Fibroblast of the aortic adventitia (primary cell): ENCODE data around the gene RANBP3. TPM values are rescaled to one million over a fixed set of nuclear protein-coding genes. Genes with fewer than 3 reads are reported as not detected.

ENCODE experiments used
- DNase-seq: peaks from one replicate; pipeline ENCODE4 v3.0.0-alpha.2; 2010; ENCODE audit warnings: low read depth
- H3K4me3 ChIP-seq: 2 replicates; pipeline ENCODE4 v1.5.1; 2011; ENCODE audit warnings: low read depth, mild to moderate bottlenecking, control low read depth, low read length, moderate library complexity
- total RNA-seq: library from RNA; depleted of rRNA; stranded (reverse); fragments of >200 nt; gene quantifications from 2 replicates; pipeline ENCODE4 v1.2.3, GENCODE V29; 2012; ENCODE audit warnings: low replicate concordance
- TF ChIP-seq, protein P1 (sequence below): IDR thresholded peaks from 2 replicates; pipeline ENCODE4 v1.5.1; 2011; ENCODE audit warnings: mild to moderate bottlenecking, low read length, control low read depth, inconsistent platforms; ENCODE audit not compliant: insufficient read depth

Gene RANBP3
- total RNA-seq, 1 donor = 58.0 TPM

DNA sequence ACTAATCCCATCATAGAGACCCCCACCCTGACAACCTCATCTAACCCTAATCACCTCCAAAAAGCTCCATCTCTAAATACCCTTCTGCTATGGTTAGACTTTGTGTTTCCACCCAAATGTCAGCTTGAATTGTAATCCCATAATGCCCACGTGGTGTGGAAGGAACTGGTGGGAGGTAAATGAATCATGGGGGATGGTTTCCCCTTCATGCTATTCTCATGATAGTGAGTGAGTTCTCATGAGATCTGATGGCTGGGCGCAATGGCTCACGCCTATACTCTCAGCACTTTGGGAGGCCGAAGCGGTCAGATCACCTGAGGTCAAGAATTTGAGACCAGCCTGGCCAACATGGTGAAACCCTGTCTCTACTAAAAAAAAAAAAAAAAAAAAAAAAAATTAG, 70.7 kb downstream of the RANBP3 start:
- no peak for DNase-seq
- TF ChIP-seq, protein P1, sequence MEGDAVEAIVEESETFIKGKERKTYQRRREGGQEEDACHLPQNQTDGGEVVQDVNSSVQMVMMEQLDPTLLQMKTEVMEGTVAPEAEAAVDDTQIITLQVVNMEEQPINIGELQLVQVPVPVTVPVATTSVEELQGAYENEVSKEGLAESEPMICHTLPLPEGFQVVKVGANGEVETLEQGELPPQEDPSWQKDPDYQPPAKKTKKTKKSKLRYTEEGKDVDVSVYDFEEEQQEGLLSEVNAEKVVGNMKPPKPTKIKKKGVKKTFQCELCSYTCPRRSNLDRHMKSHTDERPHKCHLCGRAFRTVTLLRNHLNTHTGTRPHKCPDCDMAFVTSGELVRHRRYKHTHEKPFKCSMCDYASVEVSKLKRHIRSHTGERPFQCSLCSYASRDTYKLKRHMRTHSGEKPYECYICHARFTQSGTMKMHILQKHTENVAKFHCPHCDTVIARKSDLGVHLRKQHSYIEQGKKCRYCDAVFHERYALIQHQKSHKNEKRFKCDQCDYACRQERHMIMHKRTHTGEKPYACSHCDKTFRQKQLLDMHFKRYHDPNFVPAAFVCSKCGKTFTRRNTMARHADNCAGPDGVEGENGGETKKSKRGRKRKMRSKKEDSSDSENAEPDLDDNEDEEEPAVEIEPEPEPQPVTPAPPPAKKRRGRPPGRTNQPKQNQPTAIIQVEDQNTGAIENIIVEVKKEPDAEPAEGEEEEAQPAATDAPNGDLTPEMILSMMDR = no peak
- H3K4me3 ChIP-seq = no peak overlapping the region

DNA sequence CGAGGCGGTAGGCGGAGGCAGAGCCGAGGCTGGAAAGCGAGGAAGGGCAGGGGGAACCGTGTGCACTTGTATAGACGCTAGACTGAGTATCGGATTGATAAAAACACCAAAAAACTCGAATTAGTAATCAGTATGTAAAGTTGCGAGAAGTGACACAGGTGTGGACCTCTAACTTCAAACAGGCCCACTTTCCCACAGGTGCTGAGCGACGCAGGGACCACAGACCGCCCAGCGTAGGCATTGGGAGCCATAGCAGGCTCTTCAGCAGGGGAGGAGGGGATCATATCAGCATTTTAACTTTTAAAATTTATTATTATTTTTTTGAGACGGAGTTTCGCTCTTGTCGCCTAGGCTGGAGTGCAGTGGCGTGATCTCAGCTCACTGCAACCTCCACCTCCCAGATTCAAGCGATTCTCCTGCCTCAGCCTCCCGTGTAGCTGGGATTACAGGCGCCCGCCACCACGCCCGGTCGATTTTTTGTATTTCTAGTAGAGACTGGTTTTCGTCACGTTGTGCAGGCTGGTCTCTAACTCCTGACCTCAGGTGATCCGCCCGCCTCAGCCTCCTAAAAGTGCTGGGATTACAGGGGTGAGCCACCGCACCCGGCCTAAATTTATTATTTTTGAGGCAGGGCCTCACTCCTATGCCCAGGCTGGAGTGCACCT, 72.7 kb downstream of the RANBP3 start:
- DNase-seq = no peak
- H3K4me3 ChIP-seq = peak overlapping the region; percentile 88
- TF ChIP-seq, protein P1 = no peak

DNA sequence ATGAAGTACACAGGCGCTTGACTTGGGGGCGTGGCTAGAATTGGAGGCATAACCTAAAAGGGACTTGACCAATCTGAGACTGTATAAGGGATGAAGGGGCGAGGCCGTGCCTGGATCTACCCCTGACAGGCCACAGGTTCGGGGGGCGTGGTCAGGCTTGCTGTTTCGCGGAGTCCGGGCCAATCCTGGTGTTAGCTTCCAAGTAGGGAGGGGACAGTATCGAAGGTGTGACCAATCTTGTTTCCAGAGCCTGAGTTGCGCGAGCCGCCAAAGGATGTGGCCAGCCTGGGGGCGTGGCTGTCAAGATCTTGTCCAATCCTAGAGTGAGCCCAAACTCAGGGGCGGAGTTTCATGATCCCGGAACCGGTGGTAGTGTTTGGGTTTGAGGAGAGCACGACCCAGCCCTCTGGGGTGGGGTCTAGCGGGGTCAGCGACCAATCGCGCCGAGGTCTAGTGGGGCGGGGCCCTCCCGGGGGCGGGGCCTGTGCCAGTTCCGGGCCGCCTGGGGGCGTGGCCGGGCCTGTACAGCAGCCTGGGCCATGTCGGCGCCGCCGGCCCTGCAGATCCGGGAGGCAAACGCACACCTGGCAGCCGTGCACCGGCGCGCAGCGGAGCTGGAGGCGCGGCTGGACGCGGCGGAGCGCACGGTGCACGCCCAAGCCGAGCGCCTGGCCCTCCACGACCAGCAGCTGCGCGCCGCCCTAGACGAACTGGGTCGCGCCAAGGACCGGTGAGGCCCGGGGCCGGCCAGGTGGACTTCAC, 73.4 kb downstream of the RANBP3 start, which contains the start of gene VMAC:
TSS of gene VMAC (plus strand) at position 521 of the 762 bp plus-strand sequence. CDS start at position 540, 19 bp downstream.
- TF ChIP-seq, protein P1 = no peak
- peak; percentile 100 for DNase-seq
- H3K4me3 ChIP-seq = peak within 1 kb of the TSS; percentile 99

DNA sequence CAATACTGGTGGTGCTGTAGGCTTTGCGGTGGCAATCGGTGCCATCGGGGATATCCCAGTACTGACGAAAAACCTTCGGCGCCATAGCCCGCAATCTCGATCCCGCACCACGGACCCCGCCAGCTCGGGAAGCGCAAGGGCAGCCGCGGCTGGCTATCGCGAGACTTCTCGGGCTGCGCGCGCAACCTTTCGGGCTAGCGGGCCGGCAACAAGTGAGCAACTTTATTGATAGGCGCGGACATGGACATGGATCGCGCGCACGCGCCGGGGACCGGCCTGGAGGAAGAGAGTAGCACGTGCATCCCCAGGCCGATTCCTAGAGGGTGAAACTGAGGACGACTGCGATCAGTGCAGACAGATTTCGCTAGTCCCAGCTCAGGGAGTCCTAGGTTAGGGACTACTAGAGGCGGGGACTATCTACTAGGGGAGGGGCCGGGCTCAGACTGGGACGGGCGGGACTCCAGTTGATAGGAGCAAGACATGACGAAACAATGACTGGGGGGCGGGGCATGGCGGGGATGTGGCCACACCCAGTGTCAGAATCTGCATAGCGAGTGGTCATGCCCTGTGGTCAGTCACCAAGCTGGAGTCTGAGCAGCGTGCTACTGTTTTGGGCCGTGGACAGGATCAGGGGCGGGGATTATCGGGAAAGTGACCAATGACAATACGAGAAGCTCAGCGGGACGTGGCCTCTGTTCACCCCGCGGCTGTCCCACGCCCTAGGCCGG, 74.2 kb downstream of the RANBP3 start, which contains the start of gene NDUFA11:
TSS of gene NDUFA11 (minus strand) at position 167 of the 728 bp plus-strand sequence. CDS start at position 85, 82 bp downstream.
- TF ChIP-seq, protein P1 = no peak
- no peak for DNase-seq
- H3K4me3 ChIP-seq = peak within 1 kb of the TSS; percentile 99

DNA sequence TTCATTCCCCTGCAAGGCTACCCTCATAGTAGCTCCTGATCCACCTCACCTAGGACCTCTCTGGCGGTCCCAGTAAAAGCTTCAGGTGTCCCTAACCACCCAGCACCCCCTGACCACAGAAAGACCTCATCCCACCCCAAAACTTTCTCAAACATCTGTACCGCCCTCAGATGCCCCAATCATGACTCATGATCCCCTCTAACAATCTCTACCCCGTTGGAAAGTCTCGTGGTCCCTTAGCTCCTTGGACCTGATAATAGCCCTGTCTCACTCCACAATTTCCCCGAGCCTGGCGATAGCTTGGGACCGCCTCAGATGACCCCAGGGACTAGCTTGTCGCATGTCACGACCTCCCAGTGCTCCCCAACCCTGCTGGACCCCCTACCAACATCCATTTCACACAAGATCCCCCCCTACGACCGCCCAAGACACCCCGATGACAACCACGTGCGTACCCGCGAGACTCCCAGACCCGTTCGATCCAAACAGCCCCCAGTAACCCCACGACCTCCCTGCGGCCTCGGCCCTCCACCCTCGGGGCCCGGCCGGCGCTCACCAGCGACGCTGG, 74.8 kb downstream of the RANBP3 start:
- H3K4me3 ChIP-seq = peak overlapping the region; percentile 99
- TF ChIP-seq, protein P1 = no peak
- peak; percentile 58 for DNase-seq

DNA sequence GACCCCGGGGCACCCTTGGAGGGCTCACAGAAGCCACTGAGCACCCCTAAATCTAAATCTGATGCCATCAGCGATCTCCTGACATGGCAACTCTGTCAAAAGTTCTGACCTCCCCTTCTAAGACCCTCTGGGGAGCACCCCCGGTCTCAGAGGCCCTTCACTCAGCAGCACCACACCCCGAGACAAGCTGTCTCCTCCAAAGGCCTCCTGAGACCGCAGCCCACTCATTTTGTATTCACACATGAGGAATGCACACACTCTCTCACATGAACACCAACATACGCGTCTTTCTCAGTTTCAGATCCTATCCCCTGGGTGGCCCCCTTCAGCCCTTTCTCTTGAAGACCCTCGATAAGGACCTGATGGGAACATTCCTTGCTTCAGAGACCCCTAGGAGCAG, 77.0 kb downstream of the RANBP3 start:
- TF ChIP-seq, protein P1 = no peak

More for the DNA sequence above, 77.0 kb downstream of the RANBP3 start:
- no peak for DNase-seq
- no peak overlapping the region for H3K4me3 ChIP-seq
